BE2C (cell line): ENCODE results near the gene HEG1.

Source experiments
- DNase-seq: peaks from one replicate; pipeline ENCODE4 v3.0.0-alpha.2; 2020
- H3K27me3 ChIP-seq: fragments of 250-450 bp; sonication (Bioruptor Pico); 2 replicates; pipeline ENCODE4 v1.5.1; 2020; ENCODE audit warnings: mild to moderate bottlenecking
- H3K36me3 ChIP-seq: fragments of 250-450 bp; sonication (Bioruptor Pico); 2 replicates; pipeline ENCODE4 v1.5.1; 2020; ENCODE audit warnings: mild to moderate bottlenecking
- H3K4me1 ChIP-seq: fragments of 250-450 bp; sonication (Bioruptor Pico); 2 replicates; pipeline ENCODE4 v1.5.1; 2020
- H3K4me3 ChIP-seq: 2 replicates; pipeline ENCODE4 v1.5.1; 2011; ENCODE audit warnings: low read depth, low read length
- H3K9me3 ChIP-seq: fragments of 250-450 bp; sonication (Bioruptor Pico); 2 replicates; pipeline ENCODE4 v1.5.1; 2020
- TF ChIP-seq, protein P1 (sequence below): IDR thresholded peaks from 2 replicates; pipeline ENCODE4 v1.5.1; 2012; ENCODE audit warnings: mild to moderate bottlenecking, low read depth, low read length

The HEG1 gene

DNA sequence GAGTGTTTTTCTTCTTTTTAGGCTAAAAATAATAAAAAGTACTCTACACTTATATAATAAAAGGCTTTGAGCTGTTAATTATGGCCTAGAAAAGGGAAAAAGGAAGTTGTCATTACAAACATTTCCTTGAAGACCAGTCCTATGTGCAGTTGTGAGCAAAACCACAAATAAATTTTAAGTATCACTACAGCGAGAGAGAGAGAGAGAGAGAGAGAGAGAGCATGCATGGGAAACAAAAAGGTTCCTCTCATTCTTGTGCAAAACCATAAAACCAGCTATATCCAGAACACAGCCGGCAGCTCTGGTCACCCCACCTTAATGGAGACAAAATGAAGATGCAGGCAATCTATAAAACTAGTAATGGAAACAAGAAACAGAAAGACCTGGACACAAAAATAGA lies 33.6 kb downstream of the HEG1 start:
- Histone ChIP-seq H3K36me3 (peaks cover 24% of the 10 kb centered on the region), H3K4me1 (no peaks in the 10 kb centered on the region; the same call in 1 of the 2 replicates), H3K9me3 (no peaks in the 10 kb centered on the region), H3K4me3 (no peak overlapping the region), H3K27me3 (no peaks in the 10 kb centered on the region)
- TF ChIP-seq, protein P1, sequence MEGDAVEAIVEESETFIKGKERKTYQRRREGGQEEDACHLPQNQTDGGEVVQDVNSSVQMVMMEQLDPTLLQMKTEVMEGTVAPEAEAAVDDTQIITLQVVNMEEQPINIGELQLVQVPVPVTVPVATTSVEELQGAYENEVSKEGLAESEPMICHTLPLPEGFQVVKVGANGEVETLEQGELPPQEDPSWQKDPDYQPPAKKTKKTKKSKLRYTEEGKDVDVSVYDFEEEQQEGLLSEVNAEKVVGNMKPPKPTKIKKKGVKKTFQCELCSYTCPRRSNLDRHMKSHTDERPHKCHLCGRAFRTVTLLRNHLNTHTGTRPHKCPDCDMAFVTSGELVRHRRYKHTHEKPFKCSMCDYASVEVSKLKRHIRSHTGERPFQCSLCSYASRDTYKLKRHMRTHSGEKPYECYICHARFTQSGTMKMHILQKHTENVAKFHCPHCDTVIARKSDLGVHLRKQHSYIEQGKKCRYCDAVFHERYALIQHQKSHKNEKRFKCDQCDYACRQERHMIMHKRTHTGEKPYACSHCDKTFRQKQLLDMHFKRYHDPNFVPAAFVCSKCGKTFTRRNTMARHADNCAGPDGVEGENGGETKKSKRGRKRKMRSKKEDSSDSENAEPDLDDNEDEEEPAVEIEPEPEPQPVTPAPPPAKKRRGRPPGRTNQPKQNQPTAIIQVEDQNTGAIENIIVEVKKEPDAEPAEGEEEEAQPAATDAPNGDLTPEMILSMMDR = no peak
- no peak for DNase-seq

DNA sequence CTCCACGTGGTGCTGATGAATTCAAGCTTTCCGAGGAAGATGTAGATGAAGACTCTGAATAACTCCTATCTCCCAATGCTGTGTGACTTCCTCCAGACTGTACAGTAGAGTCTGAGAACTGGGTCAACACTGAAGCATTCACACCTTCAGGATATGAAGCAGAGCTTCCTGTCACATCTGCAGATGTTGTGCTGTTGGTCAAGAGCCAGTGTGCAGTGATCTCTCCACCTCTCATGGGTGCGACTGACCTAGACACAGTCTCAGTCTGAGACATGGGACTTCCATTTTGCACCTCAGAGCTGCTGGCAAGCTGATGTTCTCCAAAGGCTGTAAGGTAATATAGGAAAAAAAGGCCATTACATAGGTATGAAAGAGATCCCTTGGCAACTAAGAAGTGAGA lies 36.5 kb downstream of the HEG1 start:
- Histone ChIP-seq H3K27me3 (no peaks in the 10 kb centered on the region), H3K9me3 (no peaks in the 10 kb centered on the region), H3K4me3 (no peak overlapping the region), H3K4me1 (no peaks in the 10 kb centered on the region), H3K36me3 (peaks cover 19% of the 10 kb centered on the region)
- DNase-seq = no peak
- TF ChIP-seq, protein P1 = no peak

DNA sequence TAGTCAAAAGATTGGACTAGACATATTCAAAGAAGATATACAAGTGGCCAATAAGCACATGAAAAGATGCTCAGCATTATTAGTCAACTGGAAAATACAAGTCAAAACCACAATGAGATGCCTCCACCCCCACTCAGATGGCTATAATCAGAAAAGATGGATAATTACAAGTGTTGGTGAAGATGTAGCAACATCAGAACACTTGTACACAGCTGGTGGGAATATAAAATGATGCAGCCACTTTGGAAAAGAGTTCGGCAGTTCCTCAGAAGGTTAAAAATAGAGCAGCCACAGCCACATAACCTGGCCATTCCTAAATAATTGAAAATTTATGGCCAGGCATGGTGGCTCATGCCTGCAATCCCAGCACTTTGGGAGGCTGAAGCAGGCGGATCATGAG lies 38.4 kb downstream of the HEG1 start:
- TF ChIP-seq, protein P1 = no peak
- no peaks in the 10 kb centered on the region for H3K4me1 ChIP-seq

DNA sequence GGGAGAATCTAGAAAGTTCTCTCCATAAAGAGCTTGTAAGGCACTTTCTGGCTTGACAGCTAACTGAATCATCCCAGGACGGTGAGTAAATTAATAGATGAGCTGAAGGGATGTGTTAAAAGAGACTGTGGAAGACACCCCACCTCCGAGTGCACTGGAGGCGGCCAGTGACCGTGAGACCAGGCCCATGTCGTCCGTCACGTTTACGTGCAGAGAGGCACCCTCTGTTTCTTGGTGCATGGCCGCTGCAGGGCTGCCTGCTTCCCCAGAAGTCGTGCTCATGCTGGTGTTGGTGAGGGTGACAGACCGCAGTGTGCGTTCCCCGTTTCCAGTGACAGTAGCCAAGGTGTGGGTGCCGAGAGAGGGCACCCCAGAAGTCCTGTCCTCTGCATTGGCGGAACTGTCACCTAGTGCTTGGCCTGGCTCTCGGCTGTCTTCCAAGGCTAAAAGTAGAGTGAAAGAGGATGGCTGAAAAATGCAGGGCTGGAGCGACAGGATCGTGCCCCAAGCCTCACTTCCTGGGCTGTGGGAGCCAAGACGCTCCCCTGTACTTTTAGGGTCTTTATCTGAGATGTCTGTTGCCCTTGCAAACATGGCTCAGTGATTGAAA lies 41.1 kb downstream of the HEG1 start:
- DNase-seq = no peak
- TF ChIP-seq, protein P1 = no peak
- H3K4me1 ChIP-seq = no peaks in the 10 kb centered on the region
- no peaks in the 10 kb centered on the region for H3K9me3 ChIP-seq
- H3K27me3 ChIP-seq = no peaks in the 10 kb centered on the region
- no peak overlapping the region for H3K4me3 ChIP-seq
- H3K36me3 ChIP-seq = peaks cover 43% of the 10 kb centered on the region

More for the DNA sequence above, 38.4 kb downstream of the HEG1 start:
- no peak for DNase-seq
- H3K9me3 ChIP-seq = no peaks in the 10 kb centered on the region
- H3K27me3 ChIP-seq = no peaks in the 10 kb centered on the region
- no peak overlapping the region for H3K4me3 ChIP-seq
- H3K36me3 ChIP-seq = peaks cover 35% of the 10 kb centered on the region

DNA sequence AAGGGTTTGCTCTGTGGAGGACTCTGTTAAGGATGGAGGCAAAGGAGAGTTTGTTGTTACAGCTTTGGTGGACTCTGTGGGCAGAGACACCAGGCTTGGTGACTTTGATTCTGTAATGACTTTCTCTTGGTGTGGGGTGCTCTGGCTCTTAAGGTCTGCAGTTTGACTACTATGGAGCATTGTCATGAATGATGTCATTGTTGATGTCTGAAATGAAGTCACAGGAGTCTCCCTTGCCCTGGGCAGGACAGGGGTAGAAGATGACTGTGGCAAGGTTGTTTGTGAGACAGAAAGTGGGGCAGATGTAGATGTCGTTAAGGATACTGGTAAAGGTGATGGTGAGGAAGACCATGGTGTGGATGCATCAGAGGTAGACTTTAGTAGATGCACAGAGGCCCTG lies 42.7 kb downstream of the HEG1 start:
- TF ChIP-seq, protein P1 = no peak
- Histone ChIP-seq H3K9me3 (no peaks in the 10 kb centered on the region), H3K4me1 (no peaks in the 10 kb centered on the region), H3K27me3 (no peaks in the 10 kb centered on the region), H3K4me3 (no peak overlapping the region), H3K36me3 (peaks cover 46% of the 10 kb centered on the region)
- no peak for DNase-seq

DNA sequence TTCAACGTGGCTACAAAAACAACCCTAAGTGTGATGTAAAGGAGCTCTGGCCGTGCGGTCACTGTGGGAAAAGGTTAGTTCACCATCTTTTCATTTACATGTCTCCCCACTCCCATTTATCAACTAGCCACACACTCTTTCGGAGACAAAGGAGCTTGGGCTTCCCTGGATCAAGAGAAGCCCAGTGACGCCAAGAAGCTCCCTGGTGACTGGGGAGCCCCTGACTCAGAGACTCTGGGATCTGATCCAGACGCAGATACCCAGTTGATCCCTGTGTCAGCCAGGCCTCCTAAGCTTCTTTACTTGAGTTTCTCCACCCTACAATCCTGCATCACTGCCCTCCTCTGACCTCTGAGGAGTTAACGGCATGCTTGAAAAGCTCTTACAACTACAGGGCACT lies 43.9 kb downstream of the HEG1 start:
- no peaks in the 10 kb centered on the region for H3K9me3 ChIP-seq
- DNase-seq = no peak
- peaks cover 48% of the 10 kb centered on the region for H3K36me3 ChIP-seq
- no peak overlapping the region for H3K4me3 ChIP-seq
- no peaks in the 10 kb centered on the region for H3K4me1 ChIP-seq
- TF ChIP-seq, protein P1 = no peak
- no peaks in the 10 kb centered on the region for H3K27me3 ChIP-seq
